Ishikawa (cell line): Measurements from ENCODE around the gene CAMTA1.

Experiments used
- CEBPB ChIP-seq: IDR thresholded peaks from 2 replicates; pipeline ENCODE4 v1.6.1; 2012
- CREB1 ChIP-seq: IDR thresholded peaks from 2 replicates; pipeline ENCODE4 v1.6.1; 2012; ENCODE audit warnings: low read depth
- EGR1 ChIP-seq: IDR thresholded peaks from 2 replicates; pipeline ENCODE4 v1.6.1; 2012
- EP300 ChIP-seq: IDR thresholded peaks from 2 replicates; pipeline ENCODE4 v1.6.1; 2012; ENCODE audit warnings: borderline replicate concordance
- FOXM1 ChIP-seq: IDR thresholded peaks from 2 replicates; pipeline ENCODE4 v1.6.1; 2012; ENCODE audit warnings: low read depth, borderline replicate concordance
- NFIC ChIP-seq: IDR thresholded peaks from 2 replicates; pipeline ENCODE4 v1.6.1; 2012
- RAD21 ChIP-seq: IDR thresholded peaks from 2 replicates; pipeline ENCODE4 v1.6.1; 2012; ENCODE audit warnings: low read depth
- TAF1 ChIP-seq: IDR thresholded peaks from 2 replicates; pipeline ENCODE4 v1.6.1; 2012; ENCODE audit warnings: low read depth, mild to moderate bottlenecking
- TCF12 ChIP-seq: IDR thresholded peaks from 2 replicates; pipeline ENCODE4 v1.6.1; 2012; ENCODE audit warnings: low read depth
- TEAD4 ChIP-seq: IDR thresholded peaks from 2 replicates; pipeline ENCODE4 v1.6.1; 2012
- YY1 ChIP-seq: IDR thresholded peaks from 2 replicates; pipeline ENCODE4 v1.6.1; 2012; ENCODE audit warnings: low read depth
- ZBTB7A ChIP-seq: IDR thresholded peaks from 2 replicates; pipeline ENCODE4 v1.6.1; 2012; ENCODE audit warnings: low read depth
- TF ChIP-seq, protein P1 (sequence below): IDR thresholded peaks from 2 replicates; pipeline ENCODE4 v1.6.1; 2012; ENCODE audit warnings: low read depth, mild to moderate bottlenecking
- TF ChIP-seq, protein P2 (sequence below): IDR thresholded peaks from 2 replicates; pipeline ENCODE4 v1.6.1; 2012
- TF ChIP-seq, protein P3 (sequence below): IDR thresholded peaks from 2 replicates; pipeline ENCODE4 v1.6.1; 2012

Gene CAMTA1

DNA sequence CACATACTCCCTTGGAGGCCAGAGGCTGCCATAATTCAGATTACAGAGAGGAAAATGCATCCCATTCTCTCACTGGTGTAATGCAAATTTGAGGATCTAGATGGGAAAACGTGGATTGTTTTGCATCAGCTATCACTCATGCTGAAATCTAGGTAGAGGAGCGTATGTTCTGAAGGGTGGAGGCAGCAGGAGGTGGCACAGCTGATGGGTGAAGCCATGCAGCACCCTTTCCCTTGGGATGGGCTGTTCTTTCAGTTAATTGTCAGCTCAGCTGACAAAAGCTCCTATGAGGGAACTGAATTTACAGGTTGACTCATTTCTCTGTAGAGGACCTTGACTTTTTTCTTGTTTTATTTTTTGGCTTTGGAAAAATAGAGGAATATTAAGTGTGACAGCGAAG lies 41.8 kb downstream of the CAMTA1 start:
- TF ChIP-seq NFIC (no peak), RAD21 (no peak), FOXM1 (no peak), EP300 (no peak), TAF1 (no peak)

DNA sequence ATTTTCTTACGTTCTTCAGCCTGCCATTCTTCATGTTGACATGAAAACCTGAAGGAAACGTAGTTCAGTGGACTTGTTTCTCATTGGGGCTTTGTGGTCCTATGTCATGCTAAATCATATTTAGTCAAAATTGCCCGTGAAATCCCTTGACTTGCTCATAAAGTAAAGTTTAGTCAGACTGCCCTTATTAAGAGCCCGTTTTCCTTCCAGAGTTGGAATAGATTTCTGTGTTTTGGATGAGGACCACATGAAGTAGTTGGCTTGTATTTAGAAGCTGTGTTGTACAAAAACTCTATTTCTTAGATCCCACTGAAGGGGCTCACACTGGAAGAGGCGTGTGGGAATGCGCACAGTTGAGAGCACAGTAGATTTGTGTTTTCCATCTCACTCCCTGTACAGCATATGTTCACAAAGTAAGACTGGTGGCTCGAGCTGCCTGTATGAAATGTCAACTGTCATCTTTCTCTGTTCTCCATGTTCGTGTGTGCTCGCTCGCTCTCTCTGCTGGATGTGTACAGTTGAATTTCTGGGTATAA lies 42.4 kb downstream of the CAMTA1 start:
- TF ChIP-seq TCF12 (no peak), CEBPB (no peak), TAF1 (no peak), RAD21 (no peak), EP300 (no peak), CREB1 (no peak), EGR1 (no peak), YY1 (no peak), NFIC (no peak), ZBTB7A (no peak), FOXM1 (no peak), TEAD4 (no peak)
- TF ChIP-seq, protein P1, sequence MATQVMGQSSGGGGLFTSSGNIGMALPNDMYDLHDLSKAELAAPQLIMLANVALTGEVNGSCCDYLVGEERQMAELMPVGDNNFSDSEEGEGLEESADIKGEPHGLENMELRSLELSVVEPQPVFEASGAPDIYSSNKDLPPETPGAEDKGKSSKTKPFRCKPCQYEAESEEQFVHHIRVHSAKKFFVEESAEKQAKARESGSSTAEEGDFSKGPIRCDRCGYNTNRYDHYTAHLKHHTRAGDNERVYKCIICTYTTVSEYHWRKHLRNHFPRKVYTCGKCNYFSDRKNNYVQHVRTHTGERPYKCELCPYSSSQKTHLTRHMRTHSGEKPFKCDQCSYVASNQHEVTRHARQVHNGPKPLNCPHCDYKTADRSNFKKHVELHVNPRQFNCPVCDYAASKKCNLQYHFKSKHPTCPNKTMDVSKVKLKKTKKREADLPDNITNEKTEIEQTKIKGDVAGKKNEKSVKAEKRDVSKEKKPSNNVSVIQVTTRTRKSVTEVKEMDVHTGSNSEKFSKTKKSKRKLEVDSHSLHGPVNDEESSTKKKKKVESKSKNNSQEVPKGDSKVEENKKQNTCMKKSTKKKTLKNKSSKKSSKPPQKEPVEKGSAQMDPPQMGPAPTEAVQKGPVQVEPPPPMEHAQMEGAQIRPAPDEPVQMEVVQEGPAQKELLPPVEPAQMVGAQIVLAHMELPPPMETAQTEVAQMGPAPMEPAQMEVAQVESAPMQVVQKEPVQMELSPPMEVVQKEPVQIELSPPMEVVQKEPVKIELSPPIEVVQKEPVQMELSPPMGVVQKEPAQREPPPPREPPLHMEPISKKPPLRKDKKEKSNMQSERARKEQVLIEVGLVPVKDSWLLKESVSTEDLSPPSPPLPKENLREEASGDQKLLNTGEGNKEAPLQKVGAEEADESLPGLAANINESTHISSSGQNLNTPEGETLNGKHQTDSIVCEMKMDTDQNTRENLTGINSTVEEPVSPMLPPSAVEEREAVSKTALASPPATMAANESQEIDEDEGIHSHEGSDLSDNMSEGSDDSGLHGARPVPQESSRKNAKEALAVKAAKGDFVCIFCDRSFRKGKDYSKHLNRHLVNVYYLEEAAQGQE, result no peak
- TF ChIP-seq, protein P2, sequence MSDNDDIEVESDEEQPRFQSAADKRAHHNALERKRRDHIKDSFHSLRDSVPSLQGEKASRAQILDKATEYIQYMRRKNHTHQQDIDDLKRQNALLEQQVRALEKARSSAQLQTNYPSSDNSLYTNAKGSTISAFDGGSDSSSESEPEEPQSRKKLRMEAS, result no peak
- TF ChIP-seq, protein P3, sequence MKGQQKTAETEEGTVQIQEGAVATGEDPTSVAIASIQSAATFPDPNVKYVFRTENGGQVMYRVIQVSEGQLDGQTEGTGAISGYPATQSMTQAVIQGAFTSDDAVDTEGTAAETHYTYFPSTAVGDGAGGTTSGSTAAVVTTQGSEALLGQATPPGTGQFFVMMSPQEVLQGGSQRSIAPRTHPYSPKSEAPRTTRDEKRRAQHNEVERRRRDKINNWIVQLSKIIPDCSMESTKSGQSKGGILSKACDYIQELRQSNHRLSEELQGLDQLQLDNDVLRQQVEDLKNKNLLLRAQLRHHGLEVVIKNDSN, result no peak

DNA sequence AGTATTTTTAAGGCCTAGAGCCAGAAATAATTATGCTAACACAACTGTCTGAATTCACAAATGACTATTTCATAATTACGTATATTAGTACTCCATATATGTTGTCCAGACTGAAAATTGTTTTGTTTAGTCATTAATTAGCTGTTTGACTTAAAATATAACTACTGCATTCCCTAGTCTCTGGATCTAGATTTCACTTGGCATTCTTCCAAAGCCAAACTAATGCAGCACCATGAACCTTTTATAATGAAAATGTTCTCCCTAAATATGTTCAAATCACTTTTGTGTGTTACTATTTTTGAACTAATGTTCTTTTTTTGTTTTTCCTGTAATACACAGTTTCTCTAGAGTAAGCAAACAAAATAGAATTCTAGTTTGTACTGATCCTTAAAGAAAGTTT lies 46.1 kb downstream of the CAMTA1 start:
- TF ChIP-seq RAD21 (no peak), NFIC (no peak), TAF1 (no peak), CEBPB (no peak), CREB1 (no peak), FOXM1 (no peak), EGR1 (no peak), ZBTB7A (no peak), YY1 (no peak), TCF12 (no peak), TEAD4 (no peak)
- TF ChIP-seq, protein P2, result no peak
- TF ChIP-seq, protein P1, result no peak
- TF ChIP-seq, protein P3, result no peak

DNA sequence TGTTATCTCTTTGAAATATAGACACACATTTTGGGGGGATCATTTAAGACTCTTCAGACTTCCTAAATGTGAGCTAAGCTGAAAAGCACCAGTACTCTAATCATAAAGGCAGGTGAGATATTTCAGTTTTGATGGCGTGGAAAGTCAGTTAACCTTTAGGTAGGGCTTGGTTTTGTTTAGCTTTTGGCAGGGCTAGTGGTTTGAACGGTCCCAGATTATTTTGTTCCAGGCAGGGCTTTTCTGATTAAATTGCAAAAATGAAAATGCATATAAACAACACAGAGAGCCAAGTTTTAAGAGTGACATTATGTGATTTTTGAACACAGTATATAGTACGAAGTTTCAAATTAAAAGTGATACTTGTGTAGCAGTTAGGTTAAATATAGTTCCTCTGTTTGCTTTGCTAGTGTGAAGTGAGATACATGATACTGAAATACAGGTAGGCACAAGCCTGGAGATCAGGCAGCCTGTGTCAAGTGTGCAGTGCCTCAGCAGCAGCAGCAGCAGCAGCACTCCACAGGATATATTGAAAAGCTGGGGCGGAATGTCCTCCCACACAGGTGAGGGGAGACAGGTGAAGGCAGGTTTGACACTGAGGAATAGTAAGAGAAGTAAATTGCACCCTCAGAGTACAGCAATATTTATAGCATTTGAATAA lies 47.4 kb downstream of the CAMTA1 start:
- no peak for TF ChIP-seq YY1
- no peak for TF ChIP-seq RAD21
- no peak for TF ChIP-seq TAF1
- TF ChIP-seq CEBPB, result no peak
- TF ChIP-seq EP300, result no peak
- TF ChIP-seq, protein P3, result no peak
- no peak for TF ChIP-seq TEAD4
- TF ChIP-seq, protein P2, result no peak
- TF ChIP-seq ZBTB7A, result no peak
- TF ChIP-seq FOXM1, result no peak
- TF ChIP-seq, protein P1, result no peak
- no peak for TF ChIP-seq EGR1
- no peak for TF ChIP-seq TCF12
- TF ChIP-seq NFIC, result no peak
- no peak for TF ChIP-seq CREB1
